GM19238 (cell line): ENCODE measurements around the gene CTNNA1.

Experiments used
- DNase-seq: peaks from one replicate; pipeline ENCODE4 v3.0.0; 2011; ENCODE audit warnings: low spot score; ENCODE audit not compliant: insufficient read length

The CTNNA1 gene

GRCh38 chr5:138844812-138845513 lies 91.7 kb downstream of the CTNNA1 start:
- no peak for DNase-seq

- no peak for DNase-seq
Measured at GRCh38 chr5:138849439-138849838, 96.2 kb downstream of the CTNNA1 start.

- DNase-seq = no peak
Measured at GRCh38 chr5:138849882-138850281, 96.7 kb downstream of the CTNNA1 start.

- no peak for DNase-seq
Measured at GRCh38 chr5:138850865-138851435, 97.7 kb downstream of the CTNNA1 start.

GRCh38 chr5:138853132-138853531 lies 99.9 kb downstream of the CTNNA1 start:
- DNase-seq = no peak

- no peak for DNase-seq
Measured at GRCh38 chr5:138867011-138867410, 113.8 kb downstream of the CTNNA1 start.

- DNase-seq = no peak
Measured at GRCh38 chr5:138869038-138869437, 115.8 kb downstream of the CTNNA1 start.

- DNase-seq = no peak
Measured at GRCh38 chr5:138869763-138870500, 116.7 kb downstream of the CTNNA1 start.

GRCh38 chr5:138870611-138871010 lies 117.4 kb downstream of the CTNNA1 start:
- no peak for DNase-seq

- DNase-seq = no peak
Measured at GRCh38 chr5:138872841-138873465, 119.7 kb downstream of the CTNNA1 start.

- DNase-seq = no peak
Measured at GRCh38 chr5:138873466-138874221, 120.4 kb downstream of the CTNNA1 start.

GRCh38 chr5:138874241-138874640 lies 121.0 kb downstream of the CTNNA1 start:
- DNase-seq = no peak

- no peak for DNase-seq
Measured at GRCh38 chr5:138874771-138875551, 121.7 kb downstream of the CTNNA1 start, which contains the start of gene LRRTM2. Gene LRRTM2 (minus strand): TSS chr5:138875335. CDS start chr5:138874911, 424 bp downstream.

GRCh38 chr5:138875552-138875875 lies 122.3 kb downstream of the CTNNA1 start:
- no peak for DNase-seq

- DNase-seq = no peak
Measured at GRCh38 chr5:138875946-138876345, 122.7 kb downstream of the CTNNA1 start.

- no peak for DNase-seq
Measured at GRCh38 chr5:138876811-138877210, 123.6 kb downstream of the CTNNA1 start.

GRCh38 chr5:138878437-138879235 lies 125.4 kb downstream of the CTNNA1 start:
- no peak for DNase-seq

GRCh38 chr5:138883211-138883610 lies 130.0 kb downstream of the CTNNA1 start:
- DNase-seq = no peak

- no peak for DNase-seq
Measured at GRCh38 chr5:138884094-138884493, 130.9 kb downstream of the CTNNA1 start.

- DNase-seq = no peak
Measured at GRCh38 chr5:138884554-138884953, 131.3 kb downstream of the CTNNA1 start.
